H1 (cell line): ENCODE data around the gene RNF135. TPM values are rescaled to one million over a fixed set of nuclear protein-coding genes. Genes with fewer than 3 reads are reported as not detected.

ENCODE experiments used
- CTCF ChIA-PET: fragments of 300-600 bp; sonication (Branson Sonifier 250); formaldehyde crosslinking; loops from one replicate; lab custom pipeline; 2021; ENCODE audit not compliant: partially characterized antibody; lab: Charles Lee
- POLR2A ChIA-PET: fragments of 300-600 bp; sonication (Branson Sonifier 250); formaldehyde crosslinking; loops from one replicate; lab custom pipeline; 2021; ENCODE audit warnings: inconsistent platforms; ENCODE audit not compliant: partially characterized antibody; lab: Charles Lee
- DNase-seq, 2 experiments: peaks; one replicate each; pipeline versions ENCODE4 v3.0.0 to v3.0.0-alpha.2; 2010 to 2022; ENCODE audit warnings: low spot score in 2 of 2, low read depth in 1 of 2, mixed read lengths in 1 of 2
- FAIRE-seq: peaks from 2 replicates; lab custom pipeline; 2011; peaks lifted over from hg19 to GRCh38; lab: Jason Lieb, UNC
- H2AFZ ChIP-seq: 2 replicates; pipeline ENCODE4 v1.8.1; 2012; ENCODE audit warnings: low read length, inconsistent platforms
- H2AK5ac ChIP-seq: 2 replicates; pipeline ENCODE4 v1.6.1; 2013; ENCODE audit warnings: low read depth, low read length
- H2BK120ac ChIP-seq: replicated peaks from 2 replicates; pipeline ENCODE3; 2013; ENCODE audit warnings: low read depth, low read length, inconsistent platforms
- H2BK12ac ChIP-seq: 2 replicates; pipeline ENCODE4 v1.6.1; 2013; ENCODE audit warnings: low read depth, low read length
- H2BK15ac ChIP-seq: 2 replicates; pipeline ENCODE4 v1.6.1; 2013; ENCODE audit warnings: low read length
- H2BK20ac ChIP-seq: 2 replicates; pipeline ENCODE4 v1.6.1; 2013; ENCODE audit warnings: low read length
- H2BK5ac ChIP-seq: 2 replicates; pipeline ENCODE4 v1.6.1; 2013; ENCODE audit warnings: low read depth, low read length
- H3K14ac ChIP-seq: 2 replicates; pipeline ENCODE4 v1.6.1; 2013; ENCODE audit warnings: inconsistent platforms; ENCODE audit not compliant: insufficient read length
- H3K18ac ChIP-seq: 2 replicates; pipeline ENCODE4 v1.6.1; 2013; ENCODE audit warnings: low read length; ENCODE audit errors: extremely low read depth
- H3K23ac ChIP-seq: 2 replicates; pipeline ENCODE4 v1.6.1; 2013; ENCODE audit warnings: inconsistent platforms; ENCODE audit not compliant: insufficient read length
- H3K23me2 ChIP-seq: 2 replicates; pipeline ENCODE4 v1.6.1; 2013; ENCODE audit warnings: low read depth, low read length
- H3K27ac ChIP-seq: 2 replicates; pipeline ENCODE4 v1.6.1; 2011; ENCODE audit warnings: low read depth, low read length, inconsistent platforms
- H3K27me3 ChIP-seq, 4 experiments: replicated peaks in 1 of 4; 1 replicate in 1 of 4; 2 replicates in 3 of 4; pipeline versions ENCODE4 v1.6.1 to v1.8.1; 2011 to 2013; ENCODE audit warnings: low read length in 3 of 4, mild to moderate bottlenecking in 3 of 4, inconsistent platforms in 2 of 4, mixed read lengths in 2 of 4, moderate library complexity in 1 of 4; ENCODE audit not compliant: control insufficient read depth in 3 of 4, insufficient read depth in 3 of 4; ENCODE audit errors: extremely low read depth in 1 of 4
- H3K36me3 ChIP-seq, 4 experiments: 2 replicates each; pipeline versions ENCODE4 v1.6.1 to v1.8.1; 2011 to 2013; ENCODE audit warnings: mild to moderate bottlenecking in 4 of 4, low read length in 3 of 4, moderate library complexity in 2 of 4, control low read depth in 1 of 4, inconsistent platforms in 1 of 4; ENCODE audit not compliant: insufficient read depth in 4 of 4, control insufficient read depth in 2 of 4
- H3K4ac ChIP-seq: replicated peaks from 2 replicates; pipeline ENCODE3; 2013; ENCODE audit warnings: low read length, low read depth, mixed read lengths, inconsistent platforms; ENCODE audit not compliant: insufficient read length
- H3K4me1 ChIP-seq, 4 experiments: replicated peaks in 1 of 4; 1 replicate in 1 of 4; 2 replicates in 3 of 4; pipeline versions ENCODE4 v1.6.1 to v1.8.1; 2011 to 2013; ENCODE audit warnings: low read length in 3 of 4, inconsistent platforms in 2 of 4, mixed read lengths in 1 of 4; ENCODE audit not compliant: insufficient read depth in 4 of 4, control insufficient read depth in 3 of 4
- H3K4me2 ChIP-seq, 2 experiments: 2 replicates each; pipeline versions ENCODE4 v1.6.1 to v1.8.1; 2011 to 2013; ENCODE audit warnings: low read depth in 2 of 2, low read length in 2 of 2, control low read depth in 1 of 2, inconsistent platforms in 1 of 2, mild to moderate bottlenecking in 1 of 2; ENCODE audit not compliant: insufficient read depth in 1 of 2
- H3K4me3 ChIP-seq, 4 experiments: fragments of 200-600, 300-600 bp in 1 of 4; sonication (generic), shearing (Covaris generic), sonication (Bioruptor Twin) in 1 of 4; 2 replicates each; pipeline versions ENCODE4 v1.5.1 to v1.8.1; 2011 to 2016; ENCODE audit warnings: low read length in 4 of 4, low read depth in 3 of 4, control low read depth in 2 of 4, inconsistent platforms in 2 of 4, mild to moderate bottlenecking in 2 of 4, mixed read lengths in 1 of 4, moderate library complexity in 1 of 4; ENCODE audit not compliant: insufficient read depth in 2 of 4; ENCODE audit errors: extremely low read depth in 1 of 4
- H3K56ac ChIP-seq: replicated peaks from 2 replicates; pipeline ENCODE3; 2013; ENCODE audit warnings: low read depth, mild to moderate bottlenecking, mixed read lengths, low read length, inconsistent platforms; ENCODE audit not compliant: insufficient read length
- H3K79me1 ChIP-seq: 2 replicates; pipeline ENCODE4 v1.6.1; 2013; ENCODE audit warnings: low read depth, low read length, control low read depth
- H3K79me2 ChIP-seq, 2 experiments: 2 replicates each; pipeline versions ENCODE4 v1.6.1 to v1.8.1; 2012 to 2013; ENCODE audit warnings: low read length in 2 of 2, mild to moderate bottlenecking in 2 of 2, inconsistent platforms in 1 of 2; ENCODE audit not compliant: insufficient read depth in 2 of 2, control insufficient read depth in 1 of 2
- H3K9ac ChIP-seq, 4 experiments: replicated peaks in 1 of 4; 1 replicate in 1 of 4; 2 replicates in 3 of 4; pipeline versions ENCODE4 v1.6.1 to v1.8.1; 2011 to 2013; ENCODE audit warnings: low read depth in 3 of 4, low read length in 3 of 4, control low read depth in 2 of 4, mild to moderate bottlenecking in 2 of 4, moderate library complexity in 2 of 4, inconsistent platforms in 1 of 4; ENCODE audit errors: extremely low read depth in 1 of 4
- H3K9me3 ChIP-seq, 2 experiments: 2 replicates each; pipeline versions ENCODE4 v1.6.1 to v1.8.1; 2012 to 2013; ENCODE audit warnings: mild to moderate bottlenecking in 2 of 2, moderate library complexity in 2 of 2, control low read depth in 1 of 2, inconsistent platforms in 1 of 2, low read depth in 1 of 2, low read length in 1 of 2, mixed read lengths in 1 of 2; ENCODE audit not compliant: insufficient read depth in 2 of 2
- H4K20me1 ChIP-seq, 2 experiments: replicated peaks in 1 of 2; 2 replicates each; pipeline versions ENCODE3 to v1.8.1; 2011 to 2013; ENCODE audit warnings: inconsistent platforms in 2 of 2, low read length in 2 of 2, mild to moderate bottlenecking in 1 of 2; ENCODE audit not compliant: insufficient read depth in 2 of 2, control insufficient read depth in 1 of 2
- H4K5ac ChIP-seq: 2 replicates; pipeline ENCODE4 v1.6.1; 2013; ENCODE audit warnings: low read length, low read depth, mixed read lengths, inconsistent platforms; ENCODE audit not compliant: insufficient read length
- H4K8ac ChIP-seq: 2 replicates; pipeline ENCODE4 v1.8.0; 2013; ENCODE audit warnings: mild to moderate bottlenecking, moderate library complexity, low read length, inconsistent platforms; ENCODE audit not compliant: insufficient read depth; ENCODE audit errors: extremely low read depth
- H4K91ac ChIP-seq: replicated peaks from 2 replicates; pipeline ENCODE3; 2013; ENCODE audit warnings: low read length, mixed read lengths, inconsistent platforms; ENCODE audit not compliant: insufficient read length
- SP1 ChIP-seq: IDR thresholded peaks from 2 replicates; pipeline ENCODE4 v1.6.1; 2011; ENCODE audit warnings: low read depth, low read length
- USF2 ChIP-seq: IDR thresholded peaks from 2 replicates; pipeline ENCODE4 v1.6.1; 2011; ENCODE audit warnings: low read length, improper control_type of control experiment
- WGBS, 2 experiments: shearing (Covaris generic) in 1 of 2; methylation state at CpG; one replicate each; pipeline versions ENCODE4 v1.1.6 to v1.1.7; 2013 to 2015; ENCODE audit warnings: low lambda C conversion rate in 2 of 2, mixed read lengths in 2 of 2, inconsistent platforms in 1 of 2, low coverage in 1 of 2, missing lambda C conversion rate in 1 of 2; ENCODE audit not compliant: insufficient replicate concordance in 2 of 2, insufficient coverage in 1 of 2, insufficient read length in 1 of 2; ENCODE audit errors: extremely low coverage in 1 of 2, missing lambda C conversion rate in 1 of 2; 5-methylcytosine and 5-hydroxymethylcytosine counted together
- polyA plus RNA-seq, 7 experiments: library from polyadenylated mRNA; depleted of rRNA in 3 of 7; stranded (reverse) in 5 of 7; unstranded in 2 of 7; fragments of >200 nt in 5 of 7; fragments of 200-250 nt in 2 of 7; gene quantifications; 1 replicate in 5 of 7; 2 replicates in 1 of 7; 4 replicates in 1 of 7; pipeline versions ENCODE4 v1.2.1 to v1.2.3, GENCODE V29; 2011 to 2013; ENCODE audit warnings: missing spikeins in 2 of 7, mixed read lengths in 2 of 7
- total RNA-seq: library from RNA; stranded (reverse); fragmentation: NEBNext Ultra II Directional; extraction: Animal tissue kit (Norgen Biotek cat#: 25700); gene quantifications from 2 replicates; pipeline ENCODE4 v1.2.1, GENCODE V29; 2021

Gene RNF135
- total and polyA plus RNA-seq, 2 of the 8 experiments (the other 6 are each of a cell fraction or from before 2014, with no cell fraction given) = 8.8 to 9.0 TPM

- FAIRE-seq (no peak), DNase-seq (no peak)
- no peak overlapping the region for H3K4me3 ChIP-seq
- peaks cover 2% of the 10 kb centered on the region; the same call in 1 of the 2 replicates for H3K23me2 ChIP-seq
- H2BK15ac ChIP-seq = no peak overlapping the region
- no peak overlapping the region for H4K5ac ChIP-seq
- no peak overlapping the region for H2BK20ac ChIP-seq
- no peaks in the 10 kb centered on the region for H3K9me3 ChIP-seq
- H3K4me1 ChIP-seq = no peaks in the 10 kb centered on the region
- H3K27ac ChIP-seq = no peak overlapping the region
- ChIA-PET CTCF (interaction anchor here (0.9 to 1.2 kb wide), 3 partner anchors 58 to 226 kb away, joined by 3 read pairs; no protein-coding TSS in a partner anchor), POLR2A (interaction anchor here (0.9 to 1.4 kb wide), 2 partner anchors 12 to 26 kb away, joined by 3 to 4 read pairs; no protein-coding TSS in a partner anchor)
- TF ChIP-seq SP1 (no peak), USF2 (no peak)
- 99% methylated on average over 5 of the region's 5 CpGs; no CpG with 5 or more reads in 1 of the 2 experiments for WGBS, 2 experiments
- no peak overlapping the region for H3K56ac ChIP-seq
- no peak overlapping the region for H3K4me2 ChIP-seq
- no peak overlapping the region for H3K9ac ChIP-seq
- no peak overlapping the region for H2BK5ac ChIP-seq
- no peaks in the 10 kb centered on the region for H3K79me1 ChIP-seq
- H4K91ac ChIP-seq = no peak overlapping the region
- H2AFZ ChIP-seq = no peak overlapping the region
- H3K27me3 ChIP-seq = no peaks in the 10 kb centered on the region
- no peak overlapping the region for H2AK5ac ChIP-seq
- no peak overlapping the region for H3K4ac ChIP-seq
- peaks cover 0 to 7% (median 3%) of the 10 kb centered on the region in 4 experiments; a peak in 5 of 8 replicates for H3K36me3 ChIP-seq
- H4K8ac ChIP-seq = no peak overlapping the region
- peaks cover 0 to 1% of the 10 kb centered on the region in 2 experiments for H4K20me1 ChIP-seq
- H3K79me2 ChIP-seq = no peaks in the 10 kb centered on the region
- H2BK120ac ChIP-seq = no peak overlapping the region
- no peak overlapping the region for H3K23ac ChIP-seq
- no peak overlapping the region for H2BK12ac ChIP-seq
- H3K14ac ChIP-seq = no peak overlapping the region
- H3K18ac ChIP-seq = no peak overlapping the region
Observed at GRCh38 chr17:30997842-30998241, 27.0 kb downstream of the RNF135 start.
